Astrocyte of the cerebellum (primary cell): ENCODE measurements around the gene APIP.

ENCODE experiments used
- DNase-seq: peaks from one replicate; pipeline ENCODE4 v3.0.0-alpha.2; 2011; ENCODE audit warnings: low read depth
- H3K4me3 ChIP-seq: 2 replicates; pipeline ENCODE4 v1.5.1; 2011; ENCODE audit warnings: mild to moderate bottlenecking, low read depth, low read length, moderate library complexity
- CTCF ChIP-seq: IDR thresholded peaks from 2 replicates; pipeline ENCODE4 v1.5.1; 2012; ENCODE audit warnings: low read length, low read depth, moderate library complexity, mild to moderate bottlenecking; ENCODE audit errors: missing control alignments
- in situ Hi-C: cut with HindIII; loops from 2 replicates; pipeline ENCODE4 v1.10.0; 2017; ENCODE audit warnings: low sequenced_read_pairs

The APIP gene

GRCh38 chr11:34891611-34892010 lies 24.6 kb downstream of the APIP start:
- no peak for DNase-seq
- no peak for TF ChIP-seq CTCF
- H3K4me3 ChIP-seq, result no peak overlapping the region
- in situ Hi-C loops, result loop anchor here (25.0 kb wide), 1 partner anchor 279 kb away; the partner anchor contains the start of gene EHF

DNA sequence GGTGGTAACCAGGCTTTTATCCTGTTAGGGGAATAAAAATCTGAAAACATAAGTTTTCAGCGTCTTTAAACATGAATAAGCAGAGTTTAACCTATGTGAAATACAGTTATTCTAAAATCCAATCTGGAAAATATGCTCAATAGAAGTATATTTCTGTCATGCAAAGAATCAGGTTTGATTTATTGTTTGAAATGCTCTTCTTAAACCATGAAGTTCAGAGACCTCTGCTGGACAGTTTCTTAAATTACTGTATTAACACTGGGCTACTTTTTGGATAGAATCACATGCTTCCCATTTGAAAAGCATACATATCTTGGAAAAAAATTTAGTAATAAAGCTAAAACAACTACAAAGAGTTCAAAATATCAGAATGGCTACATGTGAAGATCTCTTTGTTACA lies 25.4 kb downstream of the APIP start:
- H3K4me3 ChIP-seq, result no peak overlapping the region
- in situ Hi-C loops, result loop anchor here (25.0 kb wide), 1 partner anchor 279 kb away; the partner anchor contains the start of gene EHF
- peak; percentile 24 for TF ChIP-seq CTCF
- DNase-seq, result peak; percentile 47

DNA sequence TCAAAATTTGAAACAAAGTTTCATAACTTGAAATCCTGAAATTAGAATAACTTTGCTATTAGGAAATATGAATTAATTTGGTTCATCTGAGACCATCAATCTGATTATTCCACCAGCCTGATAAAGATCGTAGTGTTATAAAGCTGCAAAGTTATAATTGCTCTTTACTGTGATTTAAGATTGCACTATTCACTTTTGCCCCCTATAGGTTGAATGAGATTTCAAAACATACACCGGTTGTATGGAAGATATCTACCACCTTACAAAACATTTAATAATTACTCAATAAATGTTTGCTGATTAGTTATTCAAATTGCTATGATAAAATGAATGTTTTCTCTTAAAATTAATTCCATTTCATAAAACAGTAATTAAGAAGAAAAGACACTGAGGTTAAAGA lies 26.1 kb downstream of the APIP start:
- DNase-seq, result no peak
- in situ Hi-C loops, result loop anchor here (25.0 kb wide), 1 partner anchor 278 kb away; the partner anchor contains the start of gene EHF
- peak; percentile 23 for TF ChIP-seq CTCF
- no peak overlapping the region for H3K4me3 ChIP-seq

DNA sequence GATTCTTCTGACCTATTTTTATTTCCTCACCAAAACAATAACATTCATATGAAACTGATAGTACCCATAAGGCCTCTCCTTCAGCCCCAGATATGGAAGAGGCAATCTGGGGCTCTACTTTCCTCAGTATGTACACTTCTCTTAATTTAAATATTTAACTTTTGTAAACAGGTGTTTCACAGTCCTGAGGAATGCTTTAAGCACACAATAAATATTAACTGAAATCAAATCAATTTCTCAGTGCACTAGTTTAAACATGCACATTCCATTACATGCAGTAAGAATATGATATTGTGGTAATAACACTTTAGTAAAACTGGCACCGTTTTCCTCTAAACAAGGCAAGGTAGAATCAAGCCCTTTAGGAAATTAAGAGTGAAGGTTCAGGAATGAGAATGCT lies 28.9 kb downstream of the APIP start:
- no peak for TF ChIP-seq CTCF
- H3K4me3 ChIP-seq, result no peak overlapping the region
- in situ Hi-C loops, result loop anchor here (25.0 kb wide), 1 partner anchor 275 kb away; the partner anchor contains the start of gene EHF
- DNase-seq, result no peak

DNA sequence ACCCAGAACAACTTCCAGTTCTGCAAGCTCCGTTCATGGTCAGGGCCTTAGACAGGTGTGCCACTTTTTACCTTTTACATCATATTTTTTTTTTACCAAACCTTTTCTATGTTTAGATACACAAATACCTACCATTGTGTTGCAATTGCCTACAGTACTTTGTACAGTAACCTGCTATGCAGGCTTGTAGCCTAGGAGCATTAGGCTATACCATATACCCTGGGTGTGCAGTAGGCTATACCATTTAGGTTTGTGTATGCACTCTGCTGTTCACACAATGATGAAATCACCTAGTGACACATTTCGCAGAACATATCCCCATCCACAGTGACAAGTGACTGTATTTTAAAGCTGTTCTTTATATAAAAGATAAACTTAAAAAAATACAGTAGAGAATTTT lies 29.6 kb downstream of the APIP start:
- no peak for TF ChIP-seq CTCF
- no peak for DNase-seq
- H3K4me3 ChIP-seq, result no peak overlapping the region
- in situ Hi-C loops, result loop anchor here (25.0 kb wide), 1 partner anchor 274 kb away; the partner anchor contains the start of gene EHF

GRCh38 chr11:34881900-34882299 lies 34.3 kb downstream of the APIP start:
- no peak for TF ChIP-seq CTCF

More at GRCh38 chr11:34881900-34882299, 34.3 kb downstream of the APIP start:
- no peak overlapping the region for H3K4me3 ChIP-seq
- in situ Hi-C loops, result loop anchor here (25.0 kb wide), 1 partner anchor 270 kb away; the partner anchor contains the start of gene EHF
- DNase-seq, result no peak
